ENCODE data around the gene MPIG6B. TPM values are rescaled to one million over a fixed set of nuclear protein-coding genes. Genes with fewer than 3 reads are reported as not detected.

The MPIG6B gene
- total RNA-seq, 1 donor from 2014 or later = not detected

- FAIRE-seq (no peak), DNase-seq (ENCODE audit: low spot score in 2 of 2) (no peak)
Measured at GRCh38 chr6:31720196-31720770, 2.9 kb upstream of the MPIG6B start.

- no peak for DNase-seq (ENCODE audit: low spot score in 2 of 2)
- no peak for FAIRE-seq
Measured at GRCh38 chr6:31721351-31722020, 1.7 kb upstream of the MPIG6B start, which contains the start of gene LY6G6C. Gene LY6G6C (minus strand): TSS chr6:31721746. CDS start chr6:31721679, 67 bp downstream.

- no peak for FAIRE-seq
Measured at GRCh38 chr6:31722173-31722572, 1.0 kb upstream of the MPIG6B start.

GRCh38 chr6:31723980-31724691, 963 bp downstream of the MPIG6B start:
- DNase-seq (ENCODE audit: low spot score in 2 of 2) = no peak
- no peak for FAIRE-seq

More at GRCh38 chr6:31722173-31722572, 1.0 kb upstream of the MPIG6B start:
- DNase-seq (ENCODE audit: low spot score in 2 of 2) = no peak

GRCh38 chr6:31725502-31726350, 2.6 kb downstream of the MPIG6B start:
- no peak for DNase-seq (ENCODE audit: low spot score in 2 of 2)
- no peak for FAIRE-seq

- no peak for FAIRE-seq
Measured at GRCh38 chr6:31727034-31727716, 4.0 kb downstream of the MPIG6B start.

GRCh38 chr6:31727717-31728671, 4.8 kb downstream of the MPIG6B start:
- FAIRE-seq (no peak), DNase-seq (ENCODE audit: low spot score in 2 of 2) (no peak)

More at GRCh38 chr6:31727034-31727716, 4.0 kb downstream of the MPIG6B start:
- no peak for DNase-seq (ENCODE audit: low spot score in 2 of 2)

GRCh38 chr6:31728767-31729514, 5.8 kb downstream of the MPIG6B start, which contains the start of gene DDAH2:
Gene DDAH2 (minus strand): TSS chr6:31729299. CDS start chr6:31729161, 138 bp downstream.
- no peak for FAIRE-seq
- no peak for DNase-seq (ENCODE audit: low spot score in 2 of 2)

GRCh38 chr6:31729515-31729978, 6.4 kb downstream of the MPIG6B start:
- DNase-seq (ENCODE audit: low spot score in 2 of 2) = peak; percentile 74 to 86

GRCh38 chr6:31729979-31730630, 6.9 kb downstream of the MPIG6B start:
- DNase-seq (ENCODE audit: low spot score in 2 of 2) (peak; percentile 71 to 87), FAIRE-seq (no peak)

More at GRCh38 chr6:31729515-31729978, 6.4 kb downstream of the MPIG6B start:
- no peak for FAIRE-seq

- FAIRE-seq (no peak), DNase-seq (ENCODE audit: low spot score in 2 of 2) (no peak)
Measured at GRCh38 chr6:31730631-31731086, 7.5 kb downstream of the MPIG6B start.

GRCh38 chr6:31732029-31732428, 8.9 kb downstream of the MPIG6B start:
- DNase-seq (ENCODE audit: low spot score in 2 of 2) = no peak
- FAIRE-seq = no peak

GRCh38 chr6:31733734-31734133, 10.6 kb downstream of the MPIG6B start:
- FAIRE-seq (no peak), DNase-seq (ENCODE audit: low spot score in 2 of 2) (no peak)

- no peak for FAIRE-seq
Measured at GRCh38 chr6:31734247-31734820, 11.2 kb downstream of the MPIG6B start.

GRCh38 chr6:31734821-31735406, 11.7 kb downstream of the MPIG6B start:
- no peak for FAIRE-seq

More at GRCh38 chr6:31734247-31734820, 11.2 kb downstream of the MPIG6B start:
- DNase-seq (ENCODE audit: low spot score in 2 of 2) = peak in 1 of 2 donors; percentile 61

GRCh38 chr6:31736021-31736767, 13.0 kb downstream of the MPIG6B start, which contains the start of gene CLIC1:
Gene CLIC1 (minus strand): TSS chr6:31736530. CDS start chr6:31736300, 230 bp downstream.
- no peak for FAIRE-seq
- DNase-seq (ENCODE audit: low spot score in 2 of 2) = peak in 1 of 2 donors; percentile 65

More at GRCh38 chr6:31734821-31735406, 11.7 kb downstream of the MPIG6B start:
- DNase-seq (ENCODE audit: low spot score in 2 of 2) = no peak
